GM12878 (cell line): Measurements from ENCODE around the gene ATP7A. TPM values are rescaled to one million over a fixed set of nuclear protein-coding genes. Genes with fewer than 3 reads are reported as not detected.

Source experiments
- ATAC-seq: fragments of 200-7000 bp; cut with Tn5 transposase; 3 replicates; pipeline ENCODE4 v1.9.1; 2020; ENCODE audit warnings: mild to moderate bottlenecking, moderate library complexity
- BruUV-seq: library from RNA; stranded (reverse); fragments of 400-500 nt; replicated peaks from 2 replicates; lab custom pipeline; 2021; lab: Mats Ljungman, UMichigan
- CTCF ChIA-PET: fragments of 300-600 bp; sonication (Branson Sonifier 250); formaldehyde crosslinking; extraction: SDS; loops from one replicate; lab custom pipeline; 2021; ENCODE audit warnings: inconsistent platforms; lab: Yijun Ruan, JAX
- POLR2A ChIA-PET: fragments of 350-600 bp; formaldehyde crosslinking; extraction: SDS; loops from one replicate; lab custom pipeline; 2021; ENCODE audit warnings: inconsistent platforms; lab: Charles Lee
- RAD21 ChIA-PET: fragments of 300-600 bp; sonication (Branson Sonifier 250); formaldehyde crosslinking; loops from one replicate; lab custom pipeline; 2023; ENCODE audit warnings: antibody characterized with exemption; ENCODE audit not compliant: unreplicated experiment; lab: Charles Lee
- SMC1A ChIA-PET: fragments of 300-600 bp; sonication (Branson Sonifier 250); formaldehyde crosslinking; loops from one replicate; lab custom pipeline; 2023; ENCODE audit not compliant: unreplicated experiment, uncharacterized antibody; lab: Charles Lee
- DNase-seq: peaks from one replicate; pipeline ENCODE4 v3.0.0-alpha.2; 2011; ENCODE audit warnings: low read depth, low spot score
- FAIRE-seq: peaks from 3 replicates; lab custom pipeline; 2011; peaks lifted over from hg19 to GRCh38; lab: Jason Lieb, UNC
- H2AFZ ChIP-seq: 2 replicates; pipeline ENCODE4 v1.6.0; 2011; ENCODE audit warnings: low read depth, low read length, control low read depth; ENCODE audit not compliant: control insufficient read depth
- H3K27ac ChIP-seq: 2 replicates; pipeline ENCODE4 v1.5.1; 2011; ENCODE audit warnings: control low read depth; ENCODE audit not compliant: control insufficient read depth, insufficient read depth
- H3K27me3 ChIP-seq, 2 experiments: replicated peaks in 1 of 2; 2 replicates each; pipeline versions ENCODE4 v1.6.0 to v1.6.1; 2011; ENCODE audit warnings: low read length in 1 of 2; ENCODE audit not compliant: control insufficient read depth in 2 of 2, insufficient read depth in 2 of 2
- H3K36me3 ChIP-seq, 2 experiments: 2 replicates each; pipeline ENCODE4 v1.5.1; 2011; ENCODE audit warnings: low read length in 1 of 2; ENCODE audit not compliant: control insufficient read depth in 2 of 2, insufficient read depth in 2 of 2
- H3K4me1 ChIP-seq: 2 replicates; pipeline ENCODE4 v1.6.1; 2011; ENCODE audit warnings: mild to moderate bottlenecking, low read length, moderate library complexity, mixed read lengths; ENCODE audit not compliant: control insufficient read depth, insufficient read depth
- H3K4me2 ChIP-seq: 2 replicates; pipeline ENCODE4 v1.6.0; 2011; ENCODE audit warnings: control low read depth; ENCODE audit not compliant: control insufficient read depth, insufficient read depth
- H3K4me3 ChIP-seq: fragments of 200-600 bp; sonication (generic); 2 replicates; pipeline ENCODE4 v1.5.1; 2016
- H3K79me2 ChIP-seq: 2 replicates; pipeline ENCODE4 v1.6.0; 2011; ENCODE audit warnings: low read length; ENCODE audit not compliant: control insufficient read depth, insufficient read depth
- H3K9ac ChIP-seq: 2 replicates; pipeline ENCODE4 v1.8.0; 2011; ENCODE audit warnings: low read length, control low read depth, mixed read lengths; ENCODE audit not compliant: control insufficient read depth, insufficient read depth
- H3K9me3 ChIP-seq: replicated peaks from 3 replicates; pipeline ENCODE4 v1.5.1; 2011; ENCODE audit warnings: mild to moderate bottlenecking, low read length; ENCODE audit not compliant: control insufficient read depth, insufficient read depth
- H4K20me1 ChIP-seq: 2 replicates; pipeline ENCODE4 v1.6.0; 2011; ENCODE audit not compliant: control insufficient read depth, insufficient read depth
- BACH1 ChIP-seq: fragments of 450-650 bp; IDR thresholded peaks from 2 replicates; pipeline ENCODE4 v1.6.1; 2017; ENCODE audit warnings: mild to moderate bottlenecking, borderline replicate concordance
- CEBPB ChIP-seq, 2 experiments: fragments of 150-350 bp in 1 of 2; IDR thresholded peaks; 2 replicates each; pipeline ENCODE4 v1.6.1; 2012 to 2014; ENCODE audit warnings: low read depth in 2 of 2, low read length in 2 of 2, borderline replicate concordance in 1 of 2, inconsistent platforms in 1 of 2
- CHD4 ChIP-seq: fragments of 200-600 bp; sonication (generic); IDR thresholded peaks from 2 replicates; pipeline ENCODE4 v1.6.1; 2016; ENCODE audit warnings: mild to moderate bottlenecking
- IKZF1 ChIP-seq: fragments of 450-650 bp; conservative IDR thresholded peaks from 2 replicates; pipeline ENCODE4 v1.6.1; 2017; ENCODE audit warnings: antibody characterized with exemption, mild to moderate bottlenecking
- JUND ChIP-seq: IDR thresholded peaks from 2 replicates; pipeline ENCODE4 v1.6.1; 2012; ENCODE audit warnings: low read depth, mild to moderate bottlenecking, low read length, improper control_type of control experiment, moderate library complexity
- NR2C1 ChIP-seq: fragments of 450-650 bp; IDR thresholded peaks from 2 replicates; pipeline ENCODE4 v1.6.1; 2017; ENCODE audit warnings: antibody characterized with exemption, mild to moderate bottlenecking, moderate library complexity
- NR2C2 ChIP-seq: IDR thresholded peaks from 2 replicates; pipeline ENCODE4 v1.6.1; 2011; ENCODE audit warnings: borderline replicate concordance, low read depth; ENCODE audit not compliant: control insufficient read depth, insufficient read length
- RELA ChIP-seq: fragments of 450-650 bp; IDR thresholded peaks from 2 replicates; pipeline ENCODE4 v1.8.0; 2014; ENCODE audit warnings: borderline replicate concordance; ENCODE audit not compliant: partially characterized antibody
- SP1 ChIP-seq: IDR thresholded peaks from one replicate; pipeline ENCODE4 v1.6.1; 2011; ENCODE audit warnings: low read depth, low read length
- STAT3 ChIP-seq: IDR thresholded peaks from 2 replicates; pipeline ENCODE4 v1.6.1; 2011; ENCODE audit warnings: low read depth, low read length, improper control_type of control experiment
- TBL1XR1 ChIP-seq: IDR thresholded peaks from 2 replicates; pipeline ENCODE4 v1.6.1; 2012; ENCODE audit warnings: low read depth, low read length, improper control_type of control experiment
- YBX1 ChIP-seq: fragments of 450-650 bp; IDR thresholded peaks from 2 replicates; pipeline ENCODE4 v1.6.1; 2016; ENCODE audit warnings: antibody characterized with exemption
- ZNF274 ChIP-seq: IDR thresholded peaks from one replicate; pipeline ENCODE4 v1.8.0; 2011; ENCODE audit not compliant: insufficient read length, insufficient read depth
- WGBS: methylation state at CpG from one replicate; pipeline ENCODE4 v1.1.6; 2016; ENCODE audit warnings: low lambda C conversion rate; ENCODE audit not compliant: insufficient replicate concordance, insufficient coverage; ENCODE audit errors: missing lambda C conversion rate; 5-methylcytosine and 5-hydroxymethylcytosine counted together
- in situ Hi-C: fragments of 300-500 bp; cut with MboI; formaldehyde crosslinking; loops from 9 replicates; pipeline ENCODE4 v1.14.3; 2018; ENCODE audit warnings: mixed read lengths
- intact Hi-C: fragments of 100-400 bp; cut with micrococcal nuclease; formaldehyde crosslinking; loops from one replicate; pipeline ENCODE4 v1.14.2; 2022; ENCODE audit not compliant: unreplicated experiment
- polyA plus RNA-seq, 11 experiments: library from polyadenylated mRNA; depleted of rRNA in 4 of 11; unstranded in 6 of 11; stranded (reverse) in 5 of 11; fragments of >200 nt; fragmentation: Nextera tagmentation in 4 of 11; fragmentation: Illumina TruSeq in 1 of 11; extraction: Ambion mirVana in 4 of 11; extraction: Trizol in 1 of 11; gene quantifications; 1 replicate in 1 of 11; 2 replicates in 10 of 11; pipeline versions ENCODE4 v1.2.1 to v1.2.3, GENCODE V29; 2011 to 2016; ENCODE audit warnings: inconsistent platforms in 2 of 11, missing spikeins in 2 of 11, low read depth in 1 of 11
- total RNA-seq, 4 experiments: library from RNA; depleted of rRNA in 3 of 4; stranded (reverse); fragments of >200 nt in 3 of 4; fragmentation: Illumina TruSeq in 1 of 4; extraction: Trizol in 1 of 4; gene quantifications; 2 replicates each; pipeline versions ENCODE4 v1.2.1 to v1.2.3, GENCODE V29; 2013 to 2021
- TF ChIP-seq, protein P1 (sequence below): fragments of 450-650 bp; conservative IDR thresholded peaks from 2 replicates; pipeline ENCODE4 v1.6.1; 2017; ENCODE audit warnings: mild to moderate bottlenecking, moderate library complexity
- TF ChIP-seq, protein P2 (sequence below): fragments of 450-650 bp; IDR thresholded peaks from 2 replicates; pipeline ENCODE4 v1.6.1; 2017; ENCODE audit warnings: mild to moderate bottlenecking, moderate library complexity
- TF ChIP-seq, protein P3 (sequence below): IDR thresholded peaks from 2 replicates; pipeline ENCODE4 v1.6.1; 2011; ENCODE audit warnings: borderline replicate concordance, low read depth, mild to moderate bottlenecking, moderate library complexity, low read length; ENCODE audit not compliant: insufficient read depth, poor library complexity, severe bottlenecking

ATP7A gene
- total and polyA plus RNA-seq, 10 of the 15 experiments (the other 5 are each of a cell fraction or from before 2014, with no cell fraction given) = 2.5 to 12.0 (median 7.6) TPM

DNA sequence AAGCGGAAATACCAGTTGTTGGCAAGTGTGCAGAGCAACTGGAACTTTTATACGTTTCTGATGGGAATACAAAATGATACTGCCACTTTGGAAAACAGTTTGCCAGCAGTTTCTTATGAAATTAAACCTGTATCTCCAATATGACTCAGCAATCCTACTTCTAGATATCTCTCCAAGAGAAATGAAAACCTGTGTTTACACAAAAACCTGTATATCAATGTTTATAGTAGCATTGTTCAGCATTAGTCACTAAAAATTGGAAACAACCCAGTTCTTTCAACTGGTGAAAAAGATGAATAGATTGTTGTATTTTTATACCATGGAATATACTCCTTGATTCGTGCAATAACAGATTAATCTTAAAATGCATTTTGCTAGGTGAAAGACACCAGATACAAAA lies 26.8 kb downstream of the ATP7A start:
- DNase-seq (no peak), FAIRE-seq (no peak), ATAC-seq (no peak)
- H3K4me3 ChIP-seq = no peak overlapping the region
- ChIA-PET RAD21 (no interaction called here), POLR2A (no interaction called here), CTCF (no interaction called here), SMC1A (interaction anchor here (0.9 kb wide), 1 partner anchor 26 kb away, joined by 3 read pairs; no protein-coding TSS in a partner anchor)
- H3K27ac ChIP-seq = no peak overlapping the region
- WGBS = 44% methylated on average over 3 of the region's 3 CpGs
- no peaks in the 10 kb centered on the region for H3K4me1 ChIP-seq
- no peaks in the 10 kb centered on the region for H3K36me3 ChIP-seq
- H3K4me2 ChIP-seq = no peak overlapping the region
- no peaks in the 10 kb centered on the region for H3K27me3 ChIP-seq
- intact Hi-C loops = no loop called here
- H3K9me3 ChIP-seq = no peaks in the 10 kb centered on the region
- BruUV-seq = no TSS peak
- H3K9ac ChIP-seq = no peak overlapping the region
- H3K79me2 ChIP-seq = no peaks in the 10 kb centered on the region
- no peak overlapping the region for H2AFZ ChIP-seq
- in situ Hi-C loops = no loop called here
- no peaks in the 10 kb centered on the region for H4K20me1 ChIP-seq
- TF ChIP-seq NR2C1 (no peak), RELA (no peak), SP1 (no peak), TBL1XR1 (no peak), YBX1 (no peak), ZNF274 (no peak), CHD4 (no peak), NR2C2 (no peak), JUND (no peak), IKZF1 (no peak), STAT3 (no peak), CEBPB (IDR thresholded peaks at IDR 0.05; ENCODE audit: borderline replicate concordance in 1 of 2, low read depth in 2 of 2, low read length in 2 of 2) (no peak), BACH1 (no peak)
- TF ChIP-seq, protein P1, sequence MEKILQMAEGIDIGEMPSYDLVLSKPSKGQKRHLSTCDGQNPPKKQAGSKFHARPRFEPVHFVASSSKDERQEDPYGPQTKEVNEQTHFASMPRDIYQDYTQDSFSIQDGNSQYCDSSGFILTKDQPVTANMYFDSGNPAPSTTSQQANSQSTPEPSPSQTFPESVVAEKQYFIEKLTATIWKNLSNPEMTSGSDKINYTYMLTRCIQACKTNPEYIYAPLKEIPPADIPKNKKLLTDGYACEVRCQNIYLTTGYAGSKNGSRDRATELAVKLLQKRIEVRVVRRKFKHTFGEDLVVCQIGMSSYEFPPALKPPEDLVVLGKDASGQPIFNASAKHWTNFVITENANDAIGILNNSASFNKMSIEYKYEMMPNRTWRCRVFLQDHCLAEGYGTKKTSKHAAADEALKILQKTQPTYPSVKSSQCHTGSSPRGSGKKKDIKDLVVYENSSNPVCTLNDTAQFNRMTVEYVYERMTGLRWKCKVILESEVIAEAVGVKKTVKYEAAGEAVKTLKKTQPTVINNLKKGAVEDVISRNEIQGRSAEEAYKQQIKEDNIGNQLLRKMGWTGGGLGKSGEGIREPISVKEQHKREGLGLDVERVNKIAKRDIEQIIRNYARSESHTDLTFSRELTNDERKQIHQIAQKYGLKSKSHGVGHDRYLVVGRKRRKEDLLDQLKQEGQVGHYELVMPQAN = no peak
- TF ChIP-seq, protein P2, sequence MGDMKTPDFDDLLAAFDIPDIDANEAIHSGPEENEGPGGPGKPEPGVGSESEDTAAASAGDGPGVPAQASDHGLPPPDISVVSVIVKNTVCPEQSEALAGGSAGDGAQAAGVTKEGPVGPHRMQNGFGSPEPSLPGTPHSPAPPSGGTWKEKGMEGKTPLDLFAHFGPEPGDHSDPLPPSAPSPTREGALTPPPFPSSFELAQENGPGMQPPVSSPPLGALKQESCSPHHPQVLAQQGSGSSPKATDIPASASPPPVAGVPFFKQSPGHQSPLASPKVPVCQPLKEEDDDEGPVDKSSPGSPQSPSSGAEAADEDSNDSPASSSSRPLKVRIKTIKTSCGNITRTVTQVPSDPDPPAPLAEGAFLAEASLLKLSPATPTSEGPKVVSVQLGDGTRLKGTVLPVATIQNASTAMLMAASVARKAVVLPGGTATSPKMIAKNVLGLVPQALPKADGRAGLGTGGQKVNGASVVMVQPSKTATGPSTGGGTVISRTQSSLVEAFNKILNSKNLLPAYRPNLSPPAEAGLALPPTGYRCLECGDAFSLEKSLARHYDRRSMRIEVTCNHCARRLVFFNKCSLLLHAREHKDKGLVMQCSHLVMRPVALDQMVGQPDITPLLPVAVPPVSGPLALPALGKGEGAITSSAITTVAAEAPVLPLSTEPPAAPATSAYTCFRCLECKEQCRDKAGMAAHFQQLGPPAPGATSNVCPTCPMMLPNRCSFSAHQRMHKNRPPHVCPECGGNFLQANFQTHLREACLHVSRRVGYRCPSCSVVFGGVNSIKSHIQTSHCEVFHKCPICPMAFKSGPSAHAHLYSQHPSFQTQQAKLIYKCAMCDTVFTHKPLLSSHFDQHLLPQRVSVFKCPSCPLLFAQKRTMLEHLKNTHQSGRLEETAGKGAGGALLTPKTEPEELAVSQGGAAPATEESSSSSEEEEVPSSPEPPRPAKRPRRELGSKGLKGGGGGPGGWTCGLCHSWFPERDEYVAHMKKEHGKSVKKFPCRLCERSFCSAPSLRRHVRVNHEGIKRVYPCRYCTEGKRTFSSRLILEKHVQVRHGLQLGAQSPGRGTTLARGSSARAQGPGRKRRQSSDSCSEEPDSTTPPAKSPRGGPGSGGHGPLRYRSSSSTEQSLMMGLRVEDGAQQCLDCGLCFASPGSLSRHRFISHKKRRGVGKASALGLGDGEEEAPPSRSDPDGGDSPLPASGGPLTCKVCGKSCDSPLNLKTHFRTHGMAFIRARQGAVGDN = no peak
- TF ChIP-seq, protein P3, sequence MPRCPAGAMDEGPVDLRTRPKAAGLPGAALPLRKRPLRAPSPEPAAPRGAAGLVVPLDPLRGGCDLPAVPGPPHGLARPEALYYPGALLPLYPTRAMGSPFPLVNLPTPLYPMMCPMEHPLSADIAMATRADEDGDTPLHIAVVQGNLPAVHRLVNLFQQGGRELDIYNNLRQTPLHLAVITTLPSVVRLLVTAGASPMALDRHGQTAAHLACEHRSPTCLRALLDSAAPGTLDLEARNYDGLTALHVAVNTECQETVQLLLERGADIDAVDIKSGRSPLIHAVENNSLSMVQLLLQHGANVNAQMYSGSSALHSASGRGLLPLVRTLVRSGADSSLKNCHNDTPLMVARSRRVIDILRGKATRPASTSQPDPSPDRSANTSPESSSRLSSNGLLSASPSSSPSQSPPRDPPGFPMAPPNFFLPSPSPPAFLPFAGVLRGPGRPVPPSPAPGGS = no peak
